LNCAP (cell line): ENCODE results near the gene KAZN.

Experiments
- CTCF ChIP-seq: fragments of 450-650 bp; IDR thresholded peaks from 2 replicates; pipeline ENCODE4 v1.5.1; 2017; ENCODE audit warnings: mild to moderate bottlenecking

KAZN gene

GRCh38 chr1:14767075-14767474 is 168.6 kb downstream of the KAZN start:
- TF ChIP-seq CTCF = no peak

DNA sequence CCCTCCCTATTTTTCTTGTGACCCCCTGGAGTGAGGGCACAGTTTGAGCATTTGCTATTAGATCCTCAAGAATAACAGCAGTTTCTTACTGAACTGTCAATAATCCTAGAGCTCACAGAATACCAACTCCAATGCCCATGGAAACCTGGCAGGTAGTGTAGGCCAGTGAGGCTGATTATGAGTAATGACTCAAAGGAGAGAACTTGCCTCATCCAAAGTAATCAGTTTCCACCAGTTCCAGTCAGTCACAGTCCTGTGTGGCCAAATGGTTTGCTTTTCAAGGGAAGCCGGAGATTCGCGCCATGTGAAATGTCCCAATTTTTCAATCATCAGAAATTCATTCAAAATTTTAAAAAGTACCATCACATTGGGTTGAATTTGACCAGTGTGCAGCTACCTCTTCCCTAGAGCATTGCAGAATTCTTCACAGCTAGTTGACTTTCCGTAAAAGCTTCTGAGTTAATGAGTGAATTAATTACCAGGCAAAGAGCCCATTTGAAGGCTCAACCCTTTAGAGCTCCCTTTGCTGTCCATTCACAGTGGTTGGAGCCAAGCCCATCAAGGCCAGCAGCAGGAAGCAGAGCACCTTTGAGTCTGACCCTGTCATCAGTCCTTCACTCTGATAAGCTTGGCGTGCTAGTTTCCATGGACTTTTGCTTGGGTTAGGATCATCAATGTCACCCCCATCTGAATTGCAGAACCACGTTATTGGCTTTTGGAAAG is 170.3 kb downstream of the KAZN start:
- no peak for TF ChIP-seq CTCF

DNA sequence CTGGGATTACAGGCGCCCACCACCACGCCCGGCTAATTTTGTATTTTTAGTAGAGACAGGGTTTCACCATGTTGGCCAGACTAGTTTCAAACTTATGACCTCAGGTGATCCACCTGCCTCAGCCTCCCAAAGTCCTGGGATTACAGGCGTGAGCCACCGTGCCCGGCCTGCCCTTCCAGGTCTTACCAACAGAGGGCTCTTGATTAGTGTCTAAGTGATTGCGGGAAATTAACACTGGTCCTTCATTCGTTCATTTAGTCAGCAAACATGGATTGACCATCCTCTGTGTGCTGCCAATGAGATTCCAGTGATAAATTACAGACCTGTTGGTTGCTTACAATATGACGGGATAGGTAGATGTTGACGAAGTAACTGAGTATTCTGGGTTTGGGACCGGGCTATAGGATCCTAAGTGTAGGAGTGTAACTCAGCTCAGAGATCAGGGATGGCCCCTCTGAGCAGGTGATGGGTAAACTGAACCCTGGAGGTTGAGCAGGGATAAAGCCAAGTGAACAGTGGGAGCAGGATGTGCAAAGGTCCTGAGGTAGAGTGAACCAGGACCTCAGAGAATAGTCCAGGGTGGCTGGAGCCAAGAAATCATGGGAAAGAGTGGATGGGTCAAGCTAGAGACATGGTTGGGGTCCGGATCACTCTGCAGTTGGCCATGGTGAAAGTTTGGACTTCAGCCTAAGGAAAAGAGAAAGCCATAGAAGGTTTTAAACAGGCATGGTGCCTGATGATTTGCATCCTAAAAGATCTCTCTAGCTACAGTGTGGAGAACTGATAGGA is 171.2 kb downstream of the KAZN start:
- TF ChIP-seq CTCF = no peak

DNA sequence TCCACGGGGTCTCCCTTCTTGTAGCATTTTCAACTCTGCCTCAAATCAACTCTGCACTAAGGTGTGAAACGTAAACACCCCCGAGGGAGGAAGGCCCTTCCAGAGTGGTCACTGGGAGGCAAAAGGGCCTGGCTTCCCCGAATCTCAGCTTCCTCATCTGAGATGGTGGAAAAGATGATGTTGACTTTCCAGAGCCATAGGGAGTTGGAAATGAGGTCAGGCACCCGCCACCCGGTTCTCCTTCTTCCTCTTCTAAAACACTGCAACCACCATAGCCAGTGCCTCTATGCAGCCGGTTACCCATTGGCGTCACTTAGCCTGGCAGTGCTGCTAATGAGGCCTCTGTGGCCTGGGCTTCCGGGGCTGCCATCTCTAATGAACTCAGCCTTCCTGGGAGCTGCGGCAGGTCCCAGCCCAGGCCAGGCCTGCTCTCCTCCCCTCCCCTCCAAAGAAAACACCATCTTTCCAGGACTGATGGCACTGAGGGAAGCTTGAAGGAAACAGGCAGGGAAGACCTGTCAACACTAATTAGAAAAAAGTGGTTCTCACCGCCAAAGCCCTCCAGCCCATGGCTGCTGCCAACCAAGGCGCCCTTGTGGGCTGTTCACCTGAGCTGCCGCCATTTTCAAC is 175.0 kb downstream of the KAZN start:
- TF ChIP-seq CTCF = no peak

GRCh38 chr1:14774225-14774624 is 175.7 kb downstream of the KAZN start:
- no peak for TF ChIP-seq CTCF

DNA sequence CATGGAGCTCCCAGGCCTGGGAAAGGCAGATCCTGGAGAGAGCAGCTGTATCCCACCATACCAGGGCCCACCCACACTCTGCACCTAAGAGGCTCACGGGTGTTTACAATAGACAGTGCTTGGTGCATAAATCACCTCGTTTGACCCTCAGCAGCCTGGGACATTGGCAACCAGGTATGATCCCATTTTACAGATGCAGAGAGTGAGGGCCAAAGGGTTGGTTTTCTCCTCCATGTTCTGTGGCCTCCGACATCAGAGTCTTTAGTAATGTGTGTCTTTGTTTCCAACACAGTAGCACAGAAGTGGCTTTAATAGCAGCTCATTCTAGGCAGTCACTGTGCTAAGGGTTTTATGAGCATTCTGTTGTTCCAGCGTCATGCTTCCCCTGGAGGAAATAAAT is 176.5 kb downstream of the KAZN start:
- no peak for TF ChIP-seq CTCF

GRCh38 chr1:14775434-14775833 is 176.9 kb downstream of the KAZN start:
- TF ChIP-seq CTCF = no peak
